ENCODE data around the gene FBXO34.

GRCh38 chr14:55281316-55281839, 10.2 kb downstream of the FBXO34 start:
- TF ChIP-seq CTCF (conservative IDR thresholded peaks at IDR 0.05; ENCODE audit: low read length): no peak
- no peak for TF ChIP-seq EZH2phosphoT487 (IDR thresholded peaks at IDR 0.05; ENCODE audit: borderline replicate concordance)
